ENCODE measurements around the gene TAF6L.
"Not testable (repeated sequence)": the region's sequence is repeated elsewhere in the genome, so short reads cannot be mapped to it uniquely, and the experiment has no call there.

Gene TAF6L

GRCh38 chr11:62771144-62772021 is at the start of gene TAF6L:
Gene TAF6L, plus strand, starts transcription at chr11:62771396. Its CDS starts 4,388 bp downstream, at chr11:62775784.
- peak; percentile 87 for DNase-seq

- no peak for DNase-seq
Observed at GRCh38 chr11:62721994-62722393, 49.2 kb upstream of the TAF6L start.

- no peak for DNase-seq
Observed at GRCh38 chr11:62724171-62724570, 47.0 kb upstream of the TAF6L start.

GRCh38 chr11:62725646-62726045 is 45.5 kb upstream of the TAF6L start:
- no peak for DNase-seq

- DNase-seq = no peak
Observed at GRCh38 chr11:62726156-62726914, 44.9 kb upstream of the TAF6L start.

- DNase-seq = no peak
Observed at GRCh38 chr11:62726915-62727164, 44.4 kb upstream of the TAF6L start.

- DNase-seq = peak; percentile 98
Observed at GRCh38 chr11:62727165-62727871, 43.9 kb upstream of the TAF6L start, which contains the start of gene HNRNPUL2. Gene HNRNPUL2, minus strand, starts transcription at chr11:62727457. Its CDS starts 301 bp downstream, at chr11:62727156.

GRCh38 chr11:62727872-62728170 is 43.4 kb upstream of the TAF6L start:
- peak; percentile 80 for DNase-seq

- DNase-seq = peak; percentile 84
Observed at GRCh38 chr11:62728171-62728988, 42.8 kb upstream of the TAF6L start, which contains the start of gene TTC9C. Gene TTC9C, plus strand, starts transcription at chr11:62728486. Its CDS starts 363 bp downstream, at chr11:62728849.

GRCh38 chr11:62730076-62730475 is 41.1 kb upstream of the TAF6L start:
- not testable (repeated sequence) for DNase-seq

- DNase-seq = no peak
Observed at GRCh38 chr11:62732830-62733229, 38.4 kb upstream of the TAF6L start.

- DNase-seq = no peak
Observed at GRCh38 chr11:62737196-62737595, 34.0 kb upstream of the TAF6L start.

- no peak for DNase-seq
Observed at GRCh38 chr11:62747475-62748160, 23.6 kb upstream of the TAF6L start.

GRCh38 chr11:62749931-62750330 is 21.3 kb upstream of the TAF6L start:
- DNase-seq = not testable (repeated sequence)

- no peak for DNase-seq
Observed at GRCh38 chr11:62752177-62752785, 18.9 kb upstream of the TAF6L start.

GRCh38 chr11:62752994-62753735 is 18.0 kb upstream of the TAF6L start:
- no peak for DNase-seq

GRCh38 chr11:62753736-62754603 is 17.2 kb upstream of the TAF6L start, which contains the start of gene ZBTB3:
Gene ZBTB3, minus strand, starts transcription at chr11:62754160. Its CDS starts 496 bp downstream, at chr11:62753664.
- DNase-seq = peak; percentile 96

- no peak for DNase-seq
Observed at GRCh38 chr11:62755086-62755615, 16.0 kb upstream of the TAF6L start.

Measured in activated gamma-delta T cell treated with Interleukin-2 at 50 U/mL for 16 hours (primary cell).